ENCODE data around the gene SMOC1.

Gene SMOC1

GRCh38 chr14:70047598-70048312, 168.5 kb downstream of the SMOC1 start:
- no peak for DNase-seq

- no peak for DNase-seq
These were observed 169.1 kb downstream of the SMOC1 start for GRCh38 chr14:70048313-70048654.

GRCh38 chr14:70049605-70050004, 170.4 kb downstream of the SMOC1 start:
- DNase-seq, result no peak

- DNase-seq, result no peak
These were observed 170.9 kb downstream of the SMOC1 start for GRCh38 chr14:70050136-70050535.

- no peak for DNase-seq
These were observed 173.8 kb downstream of the SMOC1 start for GRCh38 chr14:70052990-70053389.

- DNase-seq, result no peak
These were observed 178.4 kb downstream of the SMOC1 start for GRCh38 chr14:70057519-70058136.

GRCh38 chr14:70059545-70059944, 180.3 kb downstream of the SMOC1 start:
- DNase-seq, result no peak

GRCh38 chr14:70061108-70061507, 181.9 kb downstream of the SMOC1 start:
- DNase-seq, result no peak

GRCh38 chr14:70064136-70064865, 185.1 kb downstream of the SMOC1 start:
- DNase-seq, result no peak

- no peak for DNase-seq
These were observed 188.6 kb downstream of the SMOC1 start for GRCh38 chr14:70067810-70068209.

GRCh38 chr14:70069186-70069585, 190.0 kb downstream of the SMOC1 start:
- no peak for DNase-seq

GRCh38 chr14:70073924-70074566, 194.8 kb downstream of the SMOC1 start:
- peak; percentile 42 for DNase-seq

- DNase-seq, result no peak
These were observed 197.8 kb downstream of the SMOC1 start for GRCh38 chr14:70077005-70077404.

- no peak for DNase-seq
These were observed 198.5 kb downstream of the SMOC1 start for GRCh38 chr14:70077720-70078119.

- no peak for DNase-seq
These were observed 199.1 kb downstream of the SMOC1 start for GRCh38 chr14:70078329-70078728.

- no peak for DNase-seq
These were observed 200.9 kb downstream of the SMOC1 start for GRCh38 chr14:70080076-70080475.

Data from left hindlimb (tissue), 1 donor.